MCF 10A (cell line): ENCODE data around the gene CAPN10. TPM values are rescaled to one million over a fixed set of nuclear protein-coding genes. Genes with fewer than 3 reads are reported as not detected.
"Not testable (repeated sequence)": the region's sequence is repeated elsewhere in the genome, so short reads cannot be mapped to it uniquely, and the experiment has no call there.

Experiments used
- BruUV-seq: library from RNA; stranded (reverse); fragments of 400-500 nt; replicated peaks from 2 replicates; lab custom pipeline; 2021; lab: Mats Ljungman, UMichigan
- CTCF ChIA-PET: fragments of 300-600 bp; sonication (Branson Sonifier 250); formaldehyde crosslinking; extraction: SDS; loops from one replicate; lab custom pipeline; 2021; ENCODE audit warnings: antibody characterized with exemption, inconsistent platforms; lab: Yijun Ruan, JAX
- POLR2A ChIA-PET: fragments of 300-600, 350-650 bp; sonication (Branson Sonifier 250); formaldehyde crosslinking; extraction: SDS; loops from one replicate; lab custom pipeline; 2020; ENCODE audit warnings: antibody characterized with exemption, inconsistent platforms; lab: Yijun Ruan, JAX
- DNase-seq: peaks from one replicate; pipeline ENCODE4 v3.0.0-alpha.2; 2018; ENCODE audit not compliant: unreplicated experiment
- H3K27ac Mint-ChIP-seq: one replicate; pipeline ENCODE4 v1.8.0; 2022; ENCODE audit warnings: mild to moderate bottlenecking, low read depth, mixed read lengths; ENCODE audit not compliant: unreplicated experiment
- H3K27me3 Mint-ChIP-seq: one replicate; pipeline ENCODE4 v1.8.0; 2022; ENCODE audit warnings: mixed read lengths; ENCODE audit not compliant: insufficient read depth, unreplicated experiment
- H3K36me3 Mint-ChIP-seq: one replicate; pipeline ENCODE4 v1.8.0; 2022; ENCODE audit warnings: mild to moderate bottlenecking, moderate library complexity, mixed read lengths; ENCODE audit not compliant: insufficient read depth, unreplicated experiment
- H3K4me1 Mint-ChIP-seq: one replicate; pipeline ENCODE4 v1.8.0; 2022; ENCODE audit warnings: mixed read lengths; ENCODE audit not compliant: insufficient read depth, unreplicated experiment
- H3K4me3 Mint-ChIP-seq: one replicate; pipeline ENCODE4 v1.8.0; 2022; ENCODE audit warnings: mild to moderate bottlenecking, moderate library complexity, mixed read lengths; ENCODE audit not compliant: unreplicated experiment
- H3K9me3 Mint-ChIP-seq: one replicate; pipeline ENCODE4 v1.8.0; 2022; ENCODE audit warnings: mixed read lengths; ENCODE audit not compliant: unreplicated experiment
- intact Hi-C: fragments of 100-400 bp; cut with micrococcal nuclease; formaldehyde crosslinking; loops from 2 replicates; pipeline ENCODE4 v1.14.1; 2022
- total RNA-seq: library from RNA; stranded (reverse); gene quantifications from 2 replicates; pipeline ENCODE4 v1.2.3, GENCODE V29; 2022
- TF ChIP-seq, protein P1 (sequence below): fragments of 200-600 bp; IDR thresholded peaks from one replicate; pipeline ENCODE4 v1.8.0; 2022; ENCODE audit warnings: antibody characterized with exemption, mild to moderate bottlenecking; ENCODE audit not compliant: unreplicated experiment

The CAPN10 gene
- total RNA-seq, 1 experiment from 2014 or later = 27.6 TPM

DNA sequence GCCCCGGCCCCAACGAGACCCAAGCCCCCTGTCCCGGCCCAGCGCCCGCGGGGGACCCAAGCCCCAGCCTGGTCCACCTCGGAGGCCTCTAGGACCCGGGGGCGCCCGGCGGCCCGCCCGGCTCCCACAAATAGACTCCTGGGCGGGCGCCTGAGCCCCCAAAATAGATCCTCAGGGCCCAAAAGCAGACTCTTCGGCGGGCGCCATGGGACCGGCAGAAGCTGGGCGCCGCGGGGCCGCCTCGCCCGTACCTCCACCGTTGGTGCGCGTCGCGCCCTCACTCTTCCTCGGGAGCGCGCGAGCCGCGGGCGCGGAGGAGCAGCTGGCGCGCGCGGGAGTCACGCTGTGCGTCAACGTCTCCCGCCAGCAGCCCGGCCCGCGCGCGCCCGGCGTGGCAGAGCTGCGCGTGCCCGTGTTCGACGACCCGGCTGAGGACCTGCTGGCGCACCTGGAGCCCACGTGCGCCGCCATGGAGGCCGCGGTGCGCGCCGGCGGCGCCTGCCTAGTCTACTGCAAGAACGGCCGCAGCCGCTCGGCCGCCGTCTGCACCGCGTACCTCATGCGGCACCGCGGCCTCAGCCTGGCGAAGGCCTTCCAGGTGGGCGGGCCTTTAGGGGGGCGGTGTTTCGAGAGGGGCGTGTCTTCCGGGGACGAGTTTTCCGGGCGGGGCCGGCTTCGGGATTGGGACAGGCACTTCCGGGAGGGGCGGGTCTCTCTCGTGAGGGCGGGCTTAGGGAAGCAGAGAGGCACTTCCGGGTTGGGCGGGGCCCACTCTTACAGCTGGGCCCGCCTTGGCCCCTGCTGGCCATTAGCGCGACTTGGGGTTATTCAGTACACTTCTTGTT, 25.8 kb upstream of the CAPN10 start:
- BruUV-seq = no TSS peak
- CTCF ChIA-PET = interaction anchor here (0.7 to 2.9 kb wide), 2 partner anchors 45 to 47 kb away, joined by 3 to 11 read pairs; no protein-coding TSS in a partner anchor
- intact Hi-C loops = no loop called here

DNA sequence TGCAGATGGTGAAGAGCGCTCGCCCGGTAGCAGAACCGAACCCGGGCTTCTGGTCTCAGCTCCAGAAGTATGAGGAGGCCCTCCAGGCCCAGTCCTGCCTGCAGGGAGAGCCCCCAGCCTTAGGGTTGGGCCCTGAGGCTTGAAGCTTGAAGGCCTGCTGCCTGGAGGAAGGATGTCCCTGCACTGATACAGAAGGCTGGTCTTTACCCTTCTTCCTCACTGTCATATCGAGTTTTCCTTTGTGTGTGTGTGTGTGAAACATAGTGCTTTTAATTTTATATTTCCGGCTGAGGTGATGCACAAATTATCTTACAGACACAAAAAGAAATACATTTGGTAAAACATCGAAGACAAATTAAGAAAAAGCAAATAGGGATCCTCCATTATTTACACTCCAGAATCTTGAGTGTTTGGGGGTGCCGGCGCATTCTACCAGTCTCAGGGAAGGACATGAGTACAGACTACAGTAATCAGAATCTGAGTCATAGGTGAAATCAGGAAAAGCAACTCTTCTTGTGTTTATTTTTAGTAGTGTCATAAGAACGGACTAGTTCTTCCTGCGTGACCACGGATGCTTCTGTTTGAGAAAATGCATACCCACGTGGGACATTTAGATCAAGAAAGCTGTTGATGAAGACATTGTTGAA, 25.1 kb upstream of the CAPN10 start:
- H3K4me1 Mint-ChIP-seq = peaks cover 38% of the 10 kb centered on the region
- intact Hi-C loops = no loop called here

More for the DNA sequence above, 25.8 kb upstream of the CAPN10 start:
- H3K27ac Mint-ChIP-seq = peak overlapping the region; percentile 74
- TF ChIP-seq, protein P1, sequence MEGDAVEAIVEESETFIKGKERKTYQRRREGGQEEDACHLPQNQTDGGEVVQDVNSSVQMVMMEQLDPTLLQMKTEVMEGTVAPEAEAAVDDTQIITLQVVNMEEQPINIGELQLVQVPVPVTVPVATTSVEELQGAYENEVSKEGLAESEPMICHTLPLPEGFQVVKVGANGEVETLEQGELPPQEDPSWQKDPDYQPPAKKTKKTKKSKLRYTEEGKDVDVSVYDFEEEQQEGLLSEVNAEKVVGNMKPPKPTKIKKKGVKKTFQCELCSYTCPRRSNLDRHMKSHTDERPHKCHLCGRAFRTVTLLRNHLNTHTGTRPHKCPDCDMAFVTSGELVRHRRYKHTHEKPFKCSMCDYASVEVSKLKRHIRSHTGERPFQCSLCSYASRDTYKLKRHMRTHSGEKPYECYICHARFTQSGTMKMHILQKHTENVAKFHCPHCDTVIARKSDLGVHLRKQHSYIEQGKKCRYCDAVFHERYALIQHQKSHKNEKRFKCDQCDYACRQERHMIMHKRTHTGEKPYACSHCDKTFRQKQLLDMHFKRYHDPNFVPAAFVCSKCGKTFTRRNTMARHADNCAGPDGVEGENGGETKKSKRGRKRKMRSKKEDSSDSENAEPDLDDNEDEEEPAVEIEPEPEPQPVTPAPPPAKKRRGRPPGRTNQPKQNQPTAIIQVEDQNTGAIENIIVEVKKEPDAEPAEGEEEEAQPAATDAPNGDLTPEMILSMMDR = no peak
- no peaks in the 10 kb centered on the region for H3K27me3 Mint-ChIP-seq
- POLR2A ChIA-PET = interaction anchor here (0.6 to 10.7 kb wide), 14 partner anchors 8 to 1173 kb away, joined by 3 to 275 read pairs (median 4); partner anchors contain the start of genes CAPN10, GPC1, MTERF4 and NDUFA10
- peaks cover 41% of the 10 kb centered on the region for H3K4me1 Mint-ChIP-seq
- H3K4me3 Mint-ChIP-seq = peak overlapping the region; percentile 80
- peak; percentile 98 for DNase-seq
- no peaks in the 10 kb centered on the region for H3K9me3 Mint-ChIP-seq
- peaks cover 24% of the 10 kb centered on the region for H3K36me3 Mint-ChIP-seq

DNA sequence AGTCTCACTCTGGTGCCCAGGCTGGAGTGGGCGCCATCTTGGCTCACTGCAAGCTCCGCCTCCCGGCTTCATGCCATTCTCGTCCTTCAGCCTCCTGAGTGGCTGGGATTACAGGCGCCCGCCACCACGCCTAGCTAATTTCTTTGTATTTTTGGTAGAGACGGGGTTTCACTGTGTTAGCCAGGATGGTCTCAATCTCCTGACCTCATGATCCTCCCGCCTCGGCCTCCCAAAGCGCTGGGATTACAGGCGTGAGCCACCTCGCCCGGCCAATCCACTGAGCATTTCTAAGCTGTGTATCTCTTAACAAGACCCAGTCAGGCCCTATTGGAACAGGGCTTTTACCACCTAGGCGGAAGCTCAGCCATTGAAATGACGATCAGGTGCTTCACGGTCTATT, 23.3 kb upstream of the CAPN10 start:
- ChIA-PET POLR2A (interaction anchor here (4.9 to 10.7 kb wide), 2 partner anchors 17 to 23 kb away, joined by 79 to 275 read pairs; partner anchors contain the start of gene CAPN10), CTCF (interaction anchor here (0.6 to 5.7 kb wide), 4 partner anchors 18 to 298 kb away, joined by 3 to 52 read pairs (median 7); partner anchors contain the start of gene CAPN10)
- H3K4me1 Mint-ChIP-seq = peaks cover 42% of the 10 kb centered on the region
- H3K27me3 Mint-ChIP-seq, H3K4me3 Mint-ChIP-seq, intact Hi-C loops, DNase-seq, H3K27ac Mint-ChIP-seq, BruUV-seq, H3K9me3 Mint-ChIP-seq: not testable (repeated sequence)
- H3K36me3 Mint-ChIP-seq = peaks cover 18% of the 10 kb centered on the region

More for the DNA sequence above, 25.1 kb upstream of the CAPN10 start:
- CTCF ChIA-PET = interaction anchor here (2.9 kb wide), 1 partner anchor 48 kb away, joined by 11 read pairs; no protein-coding TSS in a partner anchor
- TF ChIP-seq, protein P1 = no peak
- H3K27ac Mint-ChIP-seq = peak overlapping the region; percentile 74
- H3K4me3 Mint-ChIP-seq = peak overlapping the region; percentile 80
- no peaks in the 10 kb centered on the region for H3K27me3 Mint-ChIP-seq
- POLR2A ChIA-PET = interaction anchor here (0.6 to 10.7 kb wide), 12 partner anchors 8 to 541 kb away, joined by 3 to 275 read pairs (median 4); partner anchors contain the start of genes CAPN10, GPC1, MTERF4 and NDUFA10
- H3K9me3 Mint-ChIP-seq = no peaks in the 10 kb centered on the region
- BruUV-seq = TSS peak; percentile 84
- H3K36me3 Mint-ChIP-seq = peaks cover 24% of the 10 kb centered on the region
- DNase-seq = peak; percentile 42

DNA sequence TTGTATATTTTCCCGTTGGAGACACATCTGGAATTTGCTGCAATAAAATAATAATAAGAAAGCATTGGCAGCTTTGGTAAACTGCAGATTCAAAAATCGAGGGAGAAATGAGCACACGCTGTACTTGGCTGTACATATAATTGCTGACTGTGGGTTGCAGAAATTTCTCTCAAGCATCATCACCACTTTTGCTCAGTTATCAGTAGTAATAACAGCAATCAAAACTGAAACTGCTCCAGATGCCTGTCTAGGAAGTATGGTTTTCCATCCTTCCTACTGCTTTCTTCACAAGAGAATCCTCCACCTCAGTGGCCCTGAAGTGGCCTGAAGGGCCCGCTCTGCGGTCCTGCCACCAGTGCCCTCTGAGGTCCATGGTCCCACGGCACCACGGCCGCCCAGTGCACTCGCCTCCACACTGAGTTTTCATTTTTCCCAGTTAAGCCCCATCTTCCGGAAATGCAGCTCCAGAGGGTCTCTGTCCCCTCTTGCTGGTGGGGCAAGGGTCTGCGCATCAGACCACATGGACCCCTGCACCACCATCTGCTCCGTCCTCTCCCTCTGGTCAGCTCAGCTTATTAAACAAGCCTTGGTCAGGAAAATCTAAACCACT, 22.5 kb upstream of the CAPN10 start:
- intact Hi-C loops = no loop called here
- CTCF ChIA-PET = interaction anchor here (0.7 to 5.7 kb wide), 3 partner anchors 17 to 24 kb away, joined by 3 to 52 read pairs (median 3); partner anchors contain the start of gene CAPN10
- no peak overlapping the region for H3K27ac Mint-ChIP-seq
- TF ChIP-seq, protein P1 = no peak
- DNase-seq = no peak
- POLR2A ChIA-PET = interaction anchor here (0.7 to 10.7 kb wide), 3 partner anchors 16 to 115 kb away, joined by 4 to 275 read pairs (median 79); partner anchors contain the start of gene CAPN10
- peak overlapping the region; percentile 21 for H3K4me3 Mint-ChIP-seq
- peaks cover 34% of the 10 kb centered on the region for H3K4me1 Mint-ChIP-seq
- H3K27me3 Mint-ChIP-seq = no peaks in the 10 kb centered on the region
- peaks cover 18% of the 10 kb centered on the region for H3K36me3 Mint-ChIP-seq
- H3K9me3 Mint-ChIP-seq = no peaks in the 10 kb centered on the region
- BruUV-seq = no TSS peak
